ENCODE results near the gene CHCHD3. TPM values are rescaled to one million over a fixed set of nuclear protein-coding genes. Genes with fewer than 3 reads are reported as not detected.

Gene CHCHD3
- total and polyA plus RNA-seq, 2 of the 4 experiments (the other 2 are of a cell fraction) = 56.9 to 141 TPM

- ChIA-PET CTCF (no interaction called here), POLR2A (ENCODE audit: unreplicated experiment) (no interaction called here)
- H3K18ac ChIP-seq (ENCODE audit: low read depth, low read length) = no peak overlapping the region
- ATAC-seq (ENCODE audit: low read depth) (no peak), DNase-seq (no peak)
- peaks cover 4% of the 10 kb centered on the region for H3K36me3 ChIP-seq (ENCODE audit: control insufficient read depth, insufficient read depth, low read length)
- no peak overlapping the region for H3K56ac ChIP-seq (ENCODE audit: extremely low read depth, insufficient read depth, low read length)
- no peak overlapping the region for H4K91ac ChIP-seq (ENCODE audit: insufficient read depth, low read depth, low read length)
- H3K27me3 ChIP-seq (ENCODE audit: control insufficient read depth, insufficient read depth, low read length) = no peaks in the 10 kb centered on the region
- 40% methylated on average over 1 of the region's 2 CpGs; no CpG with 5 or more reads in 1 of the 2 experiments for WGBS, 2 experiments (ENCODE audit: extremely low coverage in 2 of 2, insufficient read length in 1 of 2)
- no peak overlapping the region for H3K9ac ChIP-seq (ENCODE audit: low read depth, low read length)
- in situ Hi-C loops (cut with MboI; ENCODE audit: low sequenced_read_pairs) = no loop called here
- H2BK120ac ChIP-seq (ENCODE audit: low read depth, low read length) = no peak overlapping the region
- H2AK9ac ChIP-seq (replicated peaks; ENCODE audit: low read depth, low read length, poor library complexity) = no peak overlapping the region
- no peak overlapping the region for H3K4me3 ChIP-seq (ENCODE audit: insufficient read depth, low read depth, low read length)
- H2BK20ac ChIP-seq (ENCODE audit: low read depth, low read length) = no peak overlapping the region
- peaks cover 12% of the 10 kb centered on the region; the same call in 1 of the 2 replicates for H3K9me1 ChIP-seq (ENCODE audit: insufficient read depth, low read length)
- H2BK5ac ChIP-seq (ENCODE audit: low read depth, low read length, poor library complexity, severe bottlenecking) = no peak overlapping the region
- no peaks in the 10 kb centered on the region for H3K4me1 ChIP-seq (ENCODE audit: control insufficient read depth, insufficient read depth, low read length)
- intact Hi-C loops (cut with micrococcal nuclease) = no loop called here
- H3K23ac ChIP-seq (ENCODE audit: low read depth, low read length) = no peak overlapping the region
- TF ChIP-seq, protein P1, sequence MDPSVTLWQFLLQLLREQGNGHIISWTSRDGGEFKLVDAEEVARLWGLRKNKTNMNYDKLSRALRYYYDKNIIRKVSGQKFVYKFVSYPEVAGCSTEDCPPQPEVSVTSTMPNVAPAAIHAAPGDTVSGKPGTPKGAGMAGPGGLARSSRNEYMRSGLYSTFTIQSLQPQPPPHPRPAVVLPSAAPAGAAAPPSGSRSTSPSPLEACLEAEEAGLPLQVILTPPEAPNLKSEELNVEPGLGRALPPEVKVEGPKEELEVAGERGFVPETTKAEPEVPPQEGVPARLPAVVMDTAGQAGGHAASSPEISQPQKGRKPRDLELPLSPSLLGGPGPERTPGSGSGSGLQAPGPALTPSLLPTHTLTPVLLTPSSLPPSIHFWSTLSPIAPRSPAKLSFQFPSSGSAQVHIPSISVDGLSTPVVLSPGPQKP (IDR thresholded peaks at IDR 0.05; ENCODE audit: borderline replicate concordance, low read depth, low read length) = no peak
- TF ChIP-seq RAD21 (IDR thresholded peaks at IDR 0.05; ENCODE audit: low read length) (no peak), SMC3 (IDR thresholded peaks at IDR 0.05; ENCODE audit: low read depth, low read length) (no peak), FOS (IDR thresholded peaks at IDR 0.05; ENCODE audit: low read depth, low read length) (no peak), CHD1 (IDR thresholded peaks at IDR 0.05; ENCODE audit: low read depth, low read length) (no peak), BHLHE40 (IDR thresholded peaks at IDR 0.05; ENCODE audit: low read depth, low read length) (no peak), POLR2A (IDR thresholded peaks at IDR 0.05; ENCODE audit: low read depth, low read length) (no peak), NFE2L2 (IDR thresholded peaks at IDR 0.05; ENCODE audit: low read depth, low read length) (no peak), RCOR1 (IDR thresholded peaks at IDR 0.05; ENCODE audit: insufficient replicate concordance, low read length) (no peak), CTCF (conservative IDR thresholded peaks at IDR 0.05; ENCODE audit: low read depth, low read length) (no peak), CEBPB (IDR thresholded peaks at IDR 0.05; ENCODE audit: low read depth, low read length) (no peak), RFX5 (IDR thresholded peaks at IDR 0.05; ENCODE audit: low read depth, low read length) (no peak)
- dilution Hi-C loops (cut with HindIII; ENCODE audit: low sequenced_read_pairs, unreplicated experiment) = no loop called here
- no peak overlapping the region for H4K8ac ChIP-seq (ENCODE audit: low read depth in 2 of 2, low read length in 2 of 2)
- no peaks in the 10 kb centered on the region for H4K20me1 ChIP-seq (ENCODE audit: insufficient read depth, low read length)
- H4K5ac ChIP-seq (ENCODE audit: low read depth, low read length) = no peak overlapping the region
- no peaks in the 10 kb centered on the region for H3K9me3 ChIP-seq (ENCODE audit: control insufficient read depth, insufficient read depth, low read length)
- no peak overlapping the region for H3K27ac ChIP-seq (ENCODE audit: insufficient read depth, low read length)
- no TSS peak for BruUV-seq (replicated peaks)
- H2BK15ac ChIP-seq (ENCODE audit: low read depth, low read length) = no peak overlapping the region
- H2AFZ ChIP-seq (replicated peaks; ENCODE audit: low read length, poor library complexity) = no peak overlapping the region
- no peak overlapping the region for H3K4me2 ChIP-seq (ENCODE audit: low read depth, low read length)
- no peak overlapping the region for H3K4ac ChIP-seq (ENCODE audit: low read depth, low read length)
- no peak overlapping the region for H2AK5ac ChIP-seq (ENCODE audit: low read depth, low read length)
- H3K14ac ChIP-seq (replicated peaks; ENCODE audit: low read depth, low read length) = no peak overlapping the region
- H3K79me1 ChIP-seq (ENCODE audit: low read depth in 1 of 2, low read length in 2 of 2) = peaks cover 23 to 61% of the 10 kb centered on the region in 2 experiments
These were observed 20.1 kb downstream of the CHCHD3 start for GRCh38 chr7:133061792-133062191.
